Measurements from ENCODE around the gene ATRNL1. TPM values are rescaled to one million over a fixed set of nuclear protein-coding genes. Genes with fewer than 3 reads are reported as not detected.
"Not testable (repeated sequence)": the region's sequence is repeated elsewhere in the genome, so short reads cannot be mapped to it uniquely, and the experiment has no call there.

ATRNL1 gene
- total RNA-seq, 1 donor from 2014 or later = 15.5 TPM

DNA sequence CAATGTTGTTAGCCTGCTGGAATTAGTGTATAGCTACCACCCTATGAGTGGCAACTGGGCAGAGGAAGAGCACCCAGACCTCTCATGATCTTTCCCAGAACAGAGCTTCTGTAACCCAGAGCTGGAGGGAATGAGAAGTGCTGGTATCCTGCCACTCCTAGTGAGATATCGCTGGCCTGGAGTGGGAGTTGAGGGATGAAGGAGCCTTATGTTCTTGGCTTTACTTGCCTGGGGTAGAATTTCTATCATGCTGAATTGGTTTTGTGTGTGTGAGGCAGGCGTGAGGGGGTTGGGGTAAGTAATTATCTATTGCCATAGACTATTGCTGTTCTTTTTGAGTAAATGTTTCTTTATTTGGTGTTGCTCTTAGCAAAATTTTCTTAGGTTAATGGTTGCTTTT is 146.6 kb downstream of the ATRNL1 start:
- Histone ChIP-seq H3K36me3 (no peaks in the 10 kb centered on the region), H3K27me3 (no peaks in the 10 kb centered on the region), H3K27ac (no peak overlapping the region), H3K4me1 (no peaks in the 10 kb centered on the region), H3K9me3 (no peaks in the 10 kb centered on the region), H3K4me3 (no peak overlapping the region)
- DNase-seq (ENCODE audit: extremely low spot score in 2 of 2) = no peak
- intact Hi-C loops (cut with DNase I) = no loop called here
- TF ChIP-seq POLR2AphosphoS5 (IDR thresholded peaks at IDR 0.05; ENCODE audit: insufficient read depth in 1 of 2, low read depth in 1 of 2) (no peak), POLR2A (IDR thresholded peaks at IDR 0.05) (no peak)
- TF ChIP-seq, protein P1, sequence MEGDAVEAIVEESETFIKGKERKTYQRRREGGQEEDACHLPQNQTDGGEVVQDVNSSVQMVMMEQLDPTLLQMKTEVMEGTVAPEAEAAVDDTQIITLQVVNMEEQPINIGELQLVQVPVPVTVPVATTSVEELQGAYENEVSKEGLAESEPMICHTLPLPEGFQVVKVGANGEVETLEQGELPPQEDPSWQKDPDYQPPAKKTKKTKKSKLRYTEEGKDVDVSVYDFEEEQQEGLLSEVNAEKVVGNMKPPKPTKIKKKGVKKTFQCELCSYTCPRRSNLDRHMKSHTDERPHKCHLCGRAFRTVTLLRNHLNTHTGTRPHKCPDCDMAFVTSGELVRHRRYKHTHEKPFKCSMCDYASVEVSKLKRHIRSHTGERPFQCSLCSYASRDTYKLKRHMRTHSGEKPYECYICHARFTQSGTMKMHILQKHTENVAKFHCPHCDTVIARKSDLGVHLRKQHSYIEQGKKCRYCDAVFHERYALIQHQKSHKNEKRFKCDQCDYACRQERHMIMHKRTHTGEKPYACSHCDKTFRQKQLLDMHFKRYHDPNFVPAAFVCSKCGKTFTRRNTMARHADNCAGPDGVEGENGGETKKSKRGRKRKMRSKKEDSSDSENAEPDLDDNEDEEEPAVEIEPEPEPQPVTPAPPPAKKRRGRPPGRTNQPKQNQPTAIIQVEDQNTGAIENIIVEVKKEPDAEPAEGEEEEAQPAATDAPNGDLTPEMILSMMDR (IDR thresholded peaks at IDR 0.05) = no peak

DNA sequence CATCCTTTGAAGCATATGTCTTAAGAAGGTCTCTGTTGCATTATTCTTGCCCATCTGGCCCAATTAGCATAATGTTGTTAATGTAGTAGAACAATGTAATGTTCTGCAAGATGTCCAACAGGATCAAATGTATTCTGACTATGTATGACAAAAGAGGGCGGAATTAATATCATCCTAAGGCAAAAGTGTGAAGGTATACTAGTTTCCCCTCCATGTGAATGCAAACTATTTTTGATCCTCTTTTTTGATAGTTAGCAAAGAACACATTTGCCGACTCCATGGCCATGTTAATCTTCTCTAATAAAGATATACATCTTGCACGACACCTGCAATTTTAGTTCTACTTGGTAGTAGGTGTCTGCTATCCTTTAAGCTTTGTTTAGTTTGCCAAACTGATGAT is 157.6 kb downstream of the ATRNL1 start:
- no peaks in the 10 kb centered on the region for H3K9me3 ChIP-seq
- DNase-seq (ENCODE audit: extremely low spot score in 2 of 2) = no peak
- H3K4me1 ChIP-seq = no peaks in the 10 kb centered on the region
- H3K27ac ChIP-seq = no peak overlapping the region
- no peak overlapping the region for H3K4me3 ChIP-seq
- no peaks in the 10 kb centered on the region for H3K36me3 ChIP-seq
- intact Hi-C loops (cut with DNase I) = no loop called here
- TF ChIP-seq POLR2AphosphoS5 (IDR thresholded peaks at IDR 0.05; ENCODE audit: insufficient read depth in 1 of 2, low read depth in 1 of 2) = no peak
- TF ChIP-seq POLR2A (IDR thresholded peaks at IDR 0.05) = no peak
- no peaks in the 10 kb centered on the region for H3K27me3 ChIP-seq

GRCh38 chr10:115253765-115254164 is 160.6 kb downstream of the ATRNL1 start:
- DNase-seq (ENCODE audit: extremely low spot score in 2 of 2); H3K27me3 ChIP-seq; intact Hi-C loops (cut with DNase I); H3K4me1 ChIP-seq; H3K27ac ChIP-seq; H3K9me3 ChIP-seq; H3K36me3 ChIP-seq; H3K4me3 ChIP-seq: not testable (repeated sequence)

DNA sequence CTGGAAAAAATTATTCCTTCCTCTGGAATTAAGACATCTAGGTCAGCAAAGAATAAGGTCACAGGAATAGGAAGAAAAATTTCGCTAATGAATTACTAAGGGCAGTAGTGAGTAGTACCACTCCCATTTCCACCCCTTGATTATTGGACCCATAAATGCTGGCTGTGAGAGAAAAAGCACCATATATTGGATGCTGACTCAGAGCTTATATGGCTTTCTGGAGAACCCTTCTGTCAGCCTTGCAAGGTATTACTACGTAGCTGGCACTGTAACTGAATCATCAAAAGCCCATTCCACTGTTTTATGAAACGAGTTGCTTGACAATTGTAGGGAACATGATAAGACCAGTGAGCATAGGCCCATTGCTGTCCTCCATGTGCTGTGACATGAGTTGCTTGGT is 179.3 kb downstream of the ATRNL1 start:
- Histone ChIP-seq H3K36me3 (no peaks in the 10 kb centered on the region), H3K9me3 (no peaks in the 10 kb centered on the region), H3K27ac (no peak overlapping the region), H3K27me3 (no peaks in the 10 kb centered on the region), H3K4me1 (no peaks in the 10 kb centered on the region), H3K4me3 (no peak overlapping the region)
- no peak for DNase-seq (ENCODE audit: extremely low spot score in 2 of 2)
- TF ChIP-seq, protein P1 (IDR thresholded peaks at IDR 0.05) = no peak
- no peak for TF ChIP-seq POLR2A (IDR thresholded peaks at IDR 0.05)
- no peak for TF ChIP-seq POLR2AphosphoS5 (IDR thresholded peaks at IDR 0.05; ENCODE audit: insufficient read depth in 1 of 2, low read depth in 1 of 2)
- intact Hi-C loops (cut with DNase I) = no loop called here

DNA sequence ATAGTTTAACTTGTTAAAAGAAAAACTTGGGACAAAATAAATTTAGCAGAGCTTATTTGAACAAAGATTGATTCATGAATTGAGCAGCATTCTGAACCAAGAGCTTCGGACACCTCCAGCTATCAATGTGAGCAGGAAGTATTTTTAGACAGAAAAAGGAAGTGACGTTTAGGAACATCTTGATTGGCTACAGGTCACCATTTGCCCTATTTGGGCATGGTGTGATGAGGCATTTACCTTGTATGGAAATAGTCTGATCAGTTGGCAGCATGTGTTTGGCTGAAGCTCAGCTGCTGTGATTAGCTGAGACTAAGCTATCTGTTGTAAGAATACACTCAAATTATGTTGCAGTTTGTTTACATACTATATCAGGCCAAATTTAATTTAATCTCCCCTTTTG is 185.1 kb downstream of the ATRNL1 start:
- intact Hi-C loops (cut with DNase I) = no loop called here
- TF ChIP-seq, protein P1 (IDR thresholded peaks at IDR 0.05) = no peak
- no peak for TF ChIP-seq POLR2AphosphoS5 (IDR thresholded peaks at IDR 0.05; ENCODE audit: insufficient read depth in 1 of 2, low read depth in 1 of 2)
- TF ChIP-seq POLR2A (IDR thresholded peaks at IDR 0.05) = no peak
- no peaks in the 10 kb centered on the region for H3K4me1 ChIP-seq
- H3K36me3 ChIP-seq = no peaks in the 10 kb centered on the region
- no peak for DNase-seq (ENCODE audit: extremely low spot score in 2 of 2)
- no peaks in the 10 kb centered on the region for H3K27me3 ChIP-seq
- H3K27ac ChIP-seq = no peak overlapping the region
- no peak overlapping the region for H3K4me3 ChIP-seq
- H3K9me3 ChIP-seq = no peaks in the 10 kb centered on the region

- intact Hi-C loops (cut with DNase I) = no loop called here
- TF ChIP-seq, protein P1 (IDR thresholded peaks at IDR 0.05) = no peak
- TF ChIP-seq POLR2AphosphoS5 (IDR thresholded peaks at IDR 0.05; ENCODE audit: insufficient read depth in 1 of 2, low read depth in 1 of 2) (no peak), POLR2A (IDR thresholded peaks at IDR 0.05) (no peak)
- no peaks in the 10 kb centered on the region for H3K36me3 ChIP-seq
- DNase-seq (ENCODE audit: extremely low spot score in 2 of 2) = no peak
- no peak overlapping the region for H3K27ac ChIP-seq
- H3K4me1 ChIP-seq = no peaks in the 10 kb centered on the region
- no peaks in the 10 kb centered on the region for H3K27me3 ChIP-seq
- H3K4me3 ChIP-seq = no peak overlapping the region
- H3K9me3 ChIP-seq = peaks cover 4% of the 10 kb centered on the region
Measured at GRCh38 chr10:115295213-115295805, 202.1 kb downstream of the ATRNL1 start.
